T-helper 9 cell (primary cell): Measurements from ENCODE around the gene RAB29.

Experiments used
- DNase-seq: peaks from one replicate; pipeline ENCODE4 v3.0.0-alpha.2; 2020

RAB29 gene

DNA sequence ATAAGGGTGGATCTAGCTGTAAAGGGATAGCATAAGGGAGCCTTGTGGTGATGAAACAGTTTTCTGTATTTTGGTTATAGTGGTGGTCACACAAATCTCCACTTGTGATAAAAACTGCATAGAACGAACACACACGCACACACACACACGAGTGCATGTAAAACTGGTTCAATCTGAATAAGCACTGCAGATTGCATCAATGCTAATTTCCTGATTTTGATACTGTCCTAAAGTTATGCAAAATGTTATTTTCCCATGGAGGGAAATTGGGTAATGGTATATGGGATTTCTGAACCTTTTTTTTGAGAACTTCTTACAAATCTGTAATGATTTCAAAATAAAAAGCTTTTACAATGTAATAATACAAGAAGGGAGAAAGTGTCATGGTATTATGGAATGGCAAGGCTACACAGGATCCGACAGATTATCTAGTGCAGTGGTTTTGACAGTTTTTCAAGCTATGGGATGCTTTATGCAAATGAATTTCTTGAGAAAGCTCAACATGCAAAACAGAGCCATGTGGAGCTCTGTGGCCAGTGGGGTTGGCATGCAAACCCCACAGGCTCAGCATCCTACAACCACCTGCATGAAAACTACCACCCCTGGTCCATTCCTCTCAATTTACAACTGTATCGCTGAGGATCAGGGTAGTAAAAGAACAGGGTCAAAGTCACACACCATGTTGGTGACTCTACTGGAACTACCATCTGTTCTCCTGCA, 18.9 kb upstream of the RAB29 start:
- no peak for DNase-seq

DNA sequence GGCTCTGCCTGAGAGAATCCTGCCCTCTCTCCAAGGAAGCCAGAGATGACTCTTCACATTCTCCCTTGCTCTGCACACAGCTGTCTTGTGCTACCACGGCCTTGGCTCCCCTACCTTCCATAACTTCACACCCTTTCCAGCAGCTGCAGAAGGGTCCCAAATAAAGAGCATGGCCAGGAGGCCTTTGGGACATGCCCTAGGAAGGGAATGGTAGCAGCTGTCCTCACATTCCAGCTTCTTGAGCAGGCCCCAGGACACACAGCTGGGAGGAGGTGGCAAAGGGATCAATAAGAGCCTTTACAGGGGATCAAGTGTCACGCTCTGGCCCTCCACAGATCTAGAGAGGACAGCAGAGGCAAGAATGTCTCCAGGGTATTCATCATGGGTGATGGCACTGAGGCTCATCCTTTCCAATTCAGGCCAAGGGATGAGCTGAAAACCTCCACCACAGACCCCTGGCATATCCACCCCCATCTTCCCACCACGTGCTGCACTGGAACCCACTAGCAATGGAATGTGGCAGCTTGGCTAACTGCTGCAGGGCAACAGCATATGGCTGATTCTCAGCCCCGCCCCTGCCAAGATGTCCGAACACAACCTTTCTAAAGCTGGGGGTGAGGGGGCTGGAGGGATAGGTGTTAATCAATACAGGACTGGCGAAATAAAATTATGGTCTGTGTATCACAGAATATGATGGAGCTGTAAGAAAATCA, 17.8 kb upstream of the RAB29 start:
- no peak for DNase-seq

DNA sequence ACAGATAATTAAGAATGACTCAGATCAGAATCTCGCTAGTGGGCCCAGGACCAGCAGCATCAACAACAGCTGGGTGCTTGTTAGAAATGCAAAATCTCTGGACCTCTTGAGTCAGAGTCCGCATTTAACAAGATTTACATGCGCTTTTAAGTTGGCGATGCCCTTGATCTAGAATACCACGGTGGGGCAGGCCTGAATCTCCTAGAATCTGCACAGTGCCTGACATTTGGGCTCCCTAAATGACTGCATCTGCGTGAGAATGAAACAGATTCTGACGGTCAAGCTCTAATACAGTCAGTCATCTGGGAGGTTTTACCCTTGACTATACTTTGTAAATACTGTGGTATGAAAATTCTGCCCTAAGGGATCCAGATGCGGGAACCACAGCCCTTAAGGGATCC, 17.2 kb upstream of the RAB29 start:
- no peak for DNase-seq

DNA sequence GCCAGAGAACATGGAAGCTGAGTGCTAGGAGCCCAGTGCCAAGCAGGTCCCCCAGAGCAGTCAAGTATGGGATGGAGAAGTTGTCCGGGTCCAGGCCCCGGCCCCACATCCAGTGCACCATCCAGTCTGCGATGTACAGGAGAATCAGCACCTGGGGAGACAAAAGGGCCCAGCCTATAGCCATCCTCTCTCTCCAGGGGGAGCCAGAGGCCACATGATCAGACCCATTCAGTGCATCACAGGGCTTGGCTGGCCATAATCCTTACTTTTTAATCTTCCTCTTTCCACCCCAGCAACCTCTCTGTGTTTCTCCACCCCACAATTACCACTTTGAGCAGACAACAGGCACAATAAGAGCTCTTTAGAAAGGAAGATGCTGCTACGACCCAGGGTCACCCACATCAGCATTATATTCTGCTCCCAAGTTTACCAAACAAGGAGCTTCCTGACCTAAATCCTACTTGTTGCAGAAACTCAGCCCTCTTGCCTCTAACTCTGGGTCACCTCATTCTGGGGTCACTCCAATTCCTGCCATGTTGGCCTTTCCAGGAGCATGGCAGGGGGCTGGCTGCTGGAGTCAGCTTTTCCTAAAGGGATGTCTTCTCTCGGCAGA, 16.4 kb upstream of the RAB29 start:
- DNase-seq, result peak; percentile 35

DNA sequence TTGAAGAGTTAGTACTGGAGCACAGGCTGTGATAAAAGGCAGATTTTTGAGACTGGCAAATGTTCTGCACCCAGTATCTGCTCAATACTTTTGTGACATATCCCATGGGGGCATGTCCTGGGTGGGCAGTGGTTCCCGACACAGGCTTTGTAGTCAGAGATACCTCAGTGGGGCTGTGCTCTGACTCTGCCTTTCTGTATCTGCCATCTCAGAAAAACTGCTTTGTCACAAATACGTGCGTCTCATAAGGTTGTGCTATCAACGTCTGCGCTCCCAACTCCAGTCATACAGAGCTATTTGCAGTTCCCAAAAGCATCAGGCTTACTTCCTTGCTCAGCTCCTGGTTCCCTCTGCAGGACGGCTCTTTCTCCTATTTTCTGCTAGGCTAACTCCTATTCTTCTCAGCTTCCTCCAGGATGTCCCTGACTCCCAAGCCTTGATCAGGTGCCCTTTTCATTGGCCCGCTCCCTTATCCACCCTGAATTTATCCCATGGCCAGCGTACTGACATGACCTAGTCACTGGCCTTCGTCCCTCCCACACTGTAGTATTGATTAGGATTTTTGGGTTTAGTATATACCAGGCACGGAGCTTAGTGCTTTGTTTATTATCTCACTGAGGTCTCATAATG, 12.1 kb upstream of the RAB29 start:
- DNase-seq, result no peak

DNA sequence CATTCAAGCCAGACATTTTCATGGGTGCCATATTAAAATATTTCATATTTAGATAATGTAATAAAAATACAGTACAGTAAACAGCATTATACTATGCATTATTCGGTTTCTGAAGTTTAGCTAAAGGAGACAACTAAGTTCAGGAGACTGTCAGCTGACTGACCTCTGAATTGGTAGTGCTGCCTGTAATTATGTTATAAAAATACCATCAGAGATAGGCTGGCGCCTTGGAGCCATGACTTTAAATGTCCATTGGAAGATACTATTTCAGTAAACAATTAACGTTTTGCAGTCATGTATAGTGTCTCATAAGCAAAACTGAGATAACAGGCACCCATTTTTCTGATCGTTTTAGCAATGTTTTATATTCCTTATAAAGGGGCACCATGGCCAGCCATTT, 11.3 kb upstream of the RAB29 start:
- DNase-seq, result no peak

DNA sequence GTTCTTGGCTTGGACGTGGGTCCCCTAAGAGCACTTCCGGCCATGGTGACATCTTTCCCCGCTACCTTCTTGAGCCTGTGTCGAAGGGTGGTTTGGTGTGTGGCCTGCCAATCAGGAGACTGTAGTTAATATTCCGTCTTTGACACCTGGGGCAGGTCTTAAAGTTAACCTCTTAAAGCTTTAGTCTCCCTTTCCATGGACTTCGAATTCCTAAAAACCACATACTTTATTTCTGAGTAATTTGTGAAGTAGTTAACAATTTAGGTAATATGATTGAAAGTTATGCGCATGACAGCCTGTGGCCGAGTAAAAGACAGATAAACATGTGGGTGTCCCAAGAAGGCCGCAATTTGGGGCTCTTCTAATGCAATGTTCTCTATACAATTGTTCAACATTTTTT, 10.2 kb upstream of the RAB29 start:
- no peak for DNase-seq

DNA sequence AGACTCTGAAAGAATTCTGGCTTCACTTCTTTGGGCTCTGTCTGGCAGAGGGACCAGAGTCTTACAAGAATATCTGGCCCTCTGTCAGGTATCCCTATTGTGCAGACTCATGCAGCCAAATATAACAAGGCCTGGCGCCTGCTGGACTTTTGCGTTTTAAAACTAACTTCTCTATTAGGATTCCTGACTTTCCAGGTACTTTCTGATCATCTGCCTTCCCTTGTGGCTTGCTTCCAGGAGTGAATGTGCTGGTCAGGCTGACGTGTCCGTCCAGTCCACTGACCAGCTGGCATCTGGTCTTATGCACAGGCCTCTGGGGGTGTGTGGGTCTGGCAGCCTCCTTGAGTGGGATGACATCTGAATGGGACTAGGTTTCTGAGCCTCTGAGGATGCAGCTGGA, 8.6 kb upstream of the RAB29 start:
- no peak for DNase-seq

DNA sequence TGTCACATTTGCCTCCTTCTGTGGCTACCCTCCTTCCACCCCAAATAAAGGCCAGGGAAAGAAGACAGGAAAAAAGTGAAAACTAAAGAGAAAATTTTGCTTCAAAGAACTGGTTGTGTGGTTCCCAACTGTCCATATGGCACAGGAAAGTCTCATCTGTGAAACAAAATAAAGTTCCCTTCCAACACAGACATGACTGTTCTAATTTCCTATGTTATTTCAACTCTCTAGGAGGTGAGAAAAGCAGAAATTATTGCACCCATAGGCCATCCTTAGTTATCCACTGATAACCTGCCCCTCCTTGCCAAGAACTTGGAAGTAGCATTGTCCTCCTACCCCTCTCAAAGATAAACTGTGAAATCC, 8.1 kb upstream of the RAB29 start:
- DNase-seq, result no peak

DNA sequence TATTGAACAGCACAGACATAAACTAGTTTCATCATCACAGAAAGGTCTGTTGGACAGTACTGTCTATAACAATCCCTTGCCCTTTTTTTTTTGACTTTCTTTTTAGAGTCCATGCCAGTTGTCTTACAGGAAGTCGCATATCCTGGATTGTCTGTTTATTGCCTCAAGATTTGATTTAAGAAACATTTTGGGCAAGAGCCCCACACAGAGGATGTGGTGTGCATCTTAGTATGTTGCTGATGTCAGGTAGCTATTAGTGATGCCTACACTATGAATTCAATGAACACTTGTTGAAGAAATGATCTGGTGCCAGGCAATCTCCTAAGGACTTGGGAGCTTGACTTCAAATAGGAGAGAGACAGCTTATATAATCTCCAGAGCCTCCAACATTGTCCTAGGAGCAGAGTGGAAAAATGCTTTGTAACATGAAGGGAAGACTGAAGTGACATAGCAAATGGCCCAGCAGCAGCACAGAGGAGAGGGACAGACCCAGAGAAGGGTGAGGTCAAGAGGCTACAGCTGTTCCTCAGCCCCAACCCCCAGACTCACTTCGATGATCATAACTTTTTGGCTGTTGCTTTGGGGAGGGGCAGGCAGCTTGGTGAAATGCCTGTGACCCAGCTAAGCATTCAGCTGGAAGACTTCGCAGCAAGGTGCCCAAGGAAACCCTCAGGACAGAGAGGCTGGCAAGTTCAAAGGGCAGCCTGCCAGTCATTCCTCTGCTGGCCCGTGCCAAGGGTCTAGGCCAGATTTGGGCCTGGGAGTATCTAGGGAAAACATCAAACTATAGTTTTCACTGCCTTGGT, 7.5 kb upstream of the RAB29 start:
- DNase-seq, result no peak

DNA sequence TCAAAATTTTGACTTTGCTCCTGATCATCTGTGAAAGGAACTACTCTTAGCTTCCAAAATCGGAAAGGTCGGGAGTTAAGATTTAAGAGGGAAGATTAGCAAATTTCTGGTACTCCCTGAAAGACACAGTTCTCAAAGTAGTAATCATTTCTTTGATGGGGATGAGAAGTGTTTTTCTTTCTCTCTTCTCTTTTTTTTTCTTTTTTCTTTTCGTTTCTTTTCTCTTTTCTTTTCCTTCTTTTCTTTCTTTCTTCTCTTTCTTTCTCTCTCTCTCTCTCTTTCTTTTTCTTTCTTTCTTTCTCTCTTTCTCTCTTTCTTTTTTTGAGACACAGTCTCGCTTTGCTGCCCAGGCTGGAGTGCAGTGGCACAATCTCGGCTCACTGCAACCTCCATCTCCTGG, 5.1 kb upstream of the RAB29 start:
- DNase-seq, result no peak

DNA sequence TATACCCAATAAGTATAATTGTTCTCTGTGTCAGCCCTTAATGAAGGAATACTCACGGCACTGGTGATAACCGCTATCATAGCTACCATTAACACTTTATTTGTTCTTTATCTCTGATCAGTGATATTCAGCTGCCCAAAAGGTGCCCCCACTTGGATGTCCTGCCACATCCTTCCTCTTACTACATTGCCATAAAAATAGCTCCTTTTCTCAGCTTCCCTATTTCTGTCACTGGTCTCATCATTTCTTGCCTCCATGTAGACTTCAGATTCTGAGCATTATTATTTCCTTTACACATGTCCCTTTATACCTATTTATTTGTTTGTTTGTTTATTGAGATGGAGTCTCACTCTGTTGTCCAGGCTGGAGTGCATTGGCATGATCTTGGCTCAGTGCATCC, 2.7 kb upstream of the RAB29 start:
- no peak for DNase-seq

DNA sequence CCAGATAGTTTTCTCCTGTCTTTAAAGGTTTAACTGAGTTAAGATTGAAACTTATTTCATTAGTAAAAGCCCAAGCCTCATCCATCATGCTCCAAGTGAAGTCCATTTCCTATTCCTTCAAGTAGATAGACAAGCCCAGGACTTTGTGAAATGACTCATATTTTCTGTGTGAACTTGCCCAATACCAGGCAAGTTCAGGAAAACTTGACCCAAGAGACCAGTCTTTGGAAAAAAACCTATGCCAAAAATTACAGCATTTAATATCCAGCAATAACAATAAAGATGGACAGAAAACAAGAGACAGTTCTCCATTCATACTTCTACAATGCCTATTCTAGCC, 405 bp upstream of the RAB29 start:
- DNase-seq, result no peak

DNA sequence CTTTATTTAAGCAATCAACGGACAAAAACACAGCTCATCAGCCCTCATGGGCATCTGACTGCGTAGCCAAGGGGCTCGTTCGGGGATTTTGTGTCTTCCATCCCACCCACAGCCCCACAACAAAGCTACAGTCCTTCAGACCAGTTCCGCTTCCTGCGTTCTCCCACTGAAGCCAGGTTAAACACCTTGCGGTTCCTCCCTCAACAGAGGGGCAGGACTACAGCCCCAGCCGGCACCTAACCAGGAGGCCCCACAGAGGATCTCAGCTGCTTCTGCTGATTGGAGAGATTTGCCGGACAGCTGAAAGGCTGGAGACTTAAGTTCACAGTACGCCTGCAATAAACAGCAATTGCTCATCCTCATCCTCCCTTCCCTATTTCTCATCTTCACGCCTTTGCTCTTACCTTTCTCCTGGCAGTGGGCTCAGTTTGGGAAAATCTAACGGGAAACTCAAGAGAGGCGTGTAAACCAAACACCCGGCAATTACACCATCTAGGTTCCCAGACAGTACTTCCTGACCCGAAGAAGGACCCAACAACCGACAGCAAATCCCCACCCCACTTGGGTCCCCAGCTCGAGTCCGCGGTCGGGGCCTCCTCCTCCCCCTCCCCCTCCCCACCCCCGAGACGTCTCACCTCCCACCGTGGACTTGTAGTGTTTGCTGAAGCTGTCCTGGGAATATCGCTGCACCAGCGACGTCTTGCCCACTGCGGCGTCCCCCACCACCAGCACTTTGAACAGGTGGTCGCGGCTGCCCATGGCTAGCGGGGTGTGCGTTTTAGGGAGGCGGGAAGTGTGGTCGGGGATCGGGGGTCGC, 876 bp downstream of the RAB29 start:
- DNase-seq, result peak; percentile 36

DNA sequence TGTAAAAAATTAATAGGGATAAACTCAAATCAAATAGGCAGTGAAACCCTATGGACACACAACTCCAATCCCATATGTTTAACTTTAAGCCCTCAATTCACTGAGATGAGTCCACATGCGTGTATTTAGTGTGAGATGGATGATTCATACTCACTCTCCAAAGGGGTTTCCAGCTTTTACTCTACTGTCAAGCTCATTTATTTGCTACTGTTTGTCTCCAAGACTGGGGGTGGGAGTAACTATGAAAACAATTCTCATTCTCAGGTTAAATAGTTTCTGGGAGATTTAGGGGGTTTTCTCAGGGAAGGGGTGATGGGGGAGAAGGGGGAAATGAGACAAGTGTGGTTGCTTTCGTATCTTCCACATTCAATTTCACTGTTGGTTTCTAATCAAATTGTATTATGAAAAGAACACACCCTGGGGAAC, 2.7 kb downstream of the RAB29 start:
- DNase-seq, result no peak

DNA sequence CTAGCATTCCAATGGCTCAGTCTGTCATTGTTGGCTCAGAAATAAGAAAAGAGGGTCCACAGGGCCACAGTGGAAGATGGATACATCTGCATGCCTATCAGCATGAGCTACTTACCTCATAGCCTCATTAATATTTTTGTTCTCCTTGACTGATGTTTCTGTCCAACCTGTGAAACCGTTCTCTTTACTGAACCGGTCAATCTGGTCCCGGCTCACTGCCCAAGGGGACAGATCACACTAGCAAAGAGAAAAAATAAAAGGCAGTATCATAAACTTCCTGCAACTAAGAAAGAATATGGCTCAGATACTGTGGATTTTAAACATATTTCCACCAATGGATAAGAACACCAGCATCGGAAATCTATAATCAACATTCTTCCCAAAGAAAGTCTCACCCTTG, 4.7 kb downstream of the RAB29 start:
- no peak for DNase-seq

DNA sequence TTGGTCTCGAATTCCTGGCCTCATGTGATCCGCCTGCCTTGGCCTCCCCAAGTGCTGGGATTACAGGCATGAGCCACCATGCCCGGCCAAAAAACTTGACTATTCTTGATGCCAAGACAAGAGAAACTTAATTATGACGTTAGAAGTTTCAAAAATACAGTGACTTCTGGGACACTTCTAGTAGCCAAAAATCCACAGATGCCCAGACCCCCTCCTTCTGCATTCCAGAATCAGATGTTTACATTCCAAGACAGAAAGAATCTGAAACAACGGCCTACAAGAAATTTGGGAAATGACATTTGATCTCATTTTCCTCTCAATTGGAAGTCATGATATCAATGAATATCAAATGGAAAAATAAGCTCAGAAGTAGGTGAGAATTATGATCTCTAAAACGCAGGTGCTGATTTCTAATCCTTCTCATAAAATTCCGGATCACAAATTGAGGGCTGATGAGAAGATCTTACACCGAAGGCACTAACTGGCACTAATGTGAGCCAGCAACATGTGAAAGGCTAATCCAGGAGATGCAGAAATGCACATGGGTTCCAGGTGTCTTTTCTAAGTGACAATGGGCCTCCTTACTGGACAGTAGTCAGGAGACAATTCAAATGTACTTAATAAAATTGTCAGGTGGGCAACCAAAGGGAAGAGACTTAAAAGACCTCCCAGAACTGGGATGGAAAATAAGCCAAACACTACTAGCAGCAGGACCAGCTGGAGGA, 5.5 kb downstream of the RAB29 start:
- DNase-seq, result no peak

DNA sequence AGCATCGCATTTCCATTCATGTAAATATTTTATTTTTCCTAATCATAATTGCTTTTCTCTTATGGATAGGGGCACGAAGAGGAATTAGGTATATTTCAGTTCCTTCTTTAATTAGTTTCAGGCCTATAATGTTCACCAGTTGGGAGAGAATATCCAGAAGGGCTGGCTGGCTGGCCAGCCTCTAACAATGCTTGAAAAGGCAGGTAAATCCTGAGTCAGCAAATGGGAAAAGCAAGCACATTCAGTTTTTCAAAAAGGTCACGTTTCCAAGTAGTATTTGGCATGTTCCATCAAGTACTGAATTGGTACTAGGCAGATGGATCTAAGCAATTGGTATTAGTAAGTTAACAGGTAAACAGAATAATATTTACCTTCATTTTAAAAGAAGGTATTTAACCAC, 8.0 kb downstream of the RAB29 start:
- no peak for DNase-seq

DNA sequence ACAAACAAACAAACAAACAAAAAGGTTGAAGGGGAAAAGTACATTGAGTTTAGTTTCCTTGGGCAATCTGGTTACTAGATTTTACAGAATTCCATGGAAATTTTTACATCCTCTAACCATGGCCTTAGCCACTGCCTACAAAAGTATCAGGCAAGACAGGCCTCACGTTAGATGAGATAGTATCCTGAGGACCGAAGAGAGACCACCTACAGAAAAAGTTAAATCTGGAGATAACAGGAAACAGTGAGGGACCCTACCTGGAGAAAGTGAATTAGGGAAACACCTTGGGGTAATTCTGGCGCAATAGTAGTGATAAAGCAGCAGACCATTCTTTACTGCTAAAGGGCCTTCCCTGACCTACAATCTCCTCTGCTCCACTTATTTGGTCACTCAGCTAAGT, 8.7 kb downstream of the RAB29 start:
- DNase-seq, result no peak

DNA sequence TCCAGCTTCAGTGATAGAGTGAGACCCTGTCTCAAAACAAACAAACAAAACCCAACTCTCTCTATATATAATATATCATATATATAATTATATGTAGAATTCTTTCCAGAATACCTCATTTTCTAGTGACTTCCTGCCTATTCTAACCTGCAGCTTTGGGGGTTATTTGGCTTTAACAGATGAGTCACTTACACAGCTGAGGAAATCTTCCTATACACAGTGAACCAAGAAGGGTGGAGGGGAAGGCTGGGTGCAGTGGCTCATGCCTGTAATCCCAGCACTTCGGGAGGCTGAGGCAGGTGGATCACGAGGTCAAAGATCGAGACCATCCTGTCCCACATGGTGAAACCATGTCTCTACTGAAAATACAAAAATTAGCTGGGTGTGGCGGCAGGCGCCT, 9.2 kb downstream of the RAB29 start:
- no peak for DNase-seq

DNA sequence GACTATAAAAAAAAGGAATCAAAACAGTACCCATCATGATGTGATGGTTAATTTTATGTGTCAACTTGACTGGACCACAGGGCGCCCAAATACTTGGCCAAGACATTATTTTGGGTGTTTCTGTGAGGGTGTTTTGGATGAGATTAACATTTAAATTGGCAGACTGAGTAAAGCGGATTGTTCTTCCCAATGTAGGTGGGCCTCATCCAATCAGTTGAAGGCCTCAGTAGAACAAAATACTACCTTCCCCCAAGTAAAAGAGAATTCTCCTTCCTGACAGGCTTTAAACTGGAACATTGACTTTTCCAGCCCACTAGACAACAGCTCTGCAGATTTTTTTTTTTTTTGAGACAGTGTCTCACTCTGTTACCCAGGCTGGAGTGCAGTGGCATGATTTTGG, 10.7 kb downstream of the RAB29 start:
- no peak for DNase-seq

DNA sequence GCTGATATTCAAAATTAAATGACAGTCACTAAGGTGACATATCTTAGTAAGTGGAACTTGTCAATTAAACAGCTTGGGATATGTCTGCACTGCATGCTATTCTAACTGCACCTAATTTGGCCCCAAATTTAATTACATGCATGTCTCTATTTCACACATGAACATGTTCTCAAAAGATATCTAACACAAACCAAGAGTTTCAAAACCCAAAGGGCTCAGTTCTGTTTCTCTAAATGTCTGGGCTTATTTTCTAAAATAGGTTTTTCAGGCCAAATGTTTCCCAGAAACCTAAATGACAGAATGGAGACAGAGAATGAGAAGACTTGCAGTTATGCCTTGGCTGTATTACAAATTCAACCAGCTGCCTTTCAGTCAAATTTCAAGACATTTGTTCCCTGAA, 11.3 kb downstream of the RAB29 start:
- no peak for DNase-seq
